Esophagus mucosa (tissue), 1 donor: ENCODE measurements around the gene ACOX3. TPM values are rescaled to one million over a fixed set of nuclear protein-coding genes. Genes with fewer than 3 reads are reported as not detected.

ENCODE experiments used
- ATAC-seq: fragments of 200-7000 bp; cut with Tn5 transposase; one replicate; pipeline ENCODE4 v1.9.1; 2020
- total RNA-seq: library from RNA; stranded (reverse); gene quantifications from one replicate; pipeline ENCODE4 v1.2.4, GENCODE V29; 2023
- donor health status: DM: yes; HTN: yes; CAD: no.

ACOX3 gene
- total RNA-seq, 1 donor from 2014 or later, result 48.0 TPM

DNA sequence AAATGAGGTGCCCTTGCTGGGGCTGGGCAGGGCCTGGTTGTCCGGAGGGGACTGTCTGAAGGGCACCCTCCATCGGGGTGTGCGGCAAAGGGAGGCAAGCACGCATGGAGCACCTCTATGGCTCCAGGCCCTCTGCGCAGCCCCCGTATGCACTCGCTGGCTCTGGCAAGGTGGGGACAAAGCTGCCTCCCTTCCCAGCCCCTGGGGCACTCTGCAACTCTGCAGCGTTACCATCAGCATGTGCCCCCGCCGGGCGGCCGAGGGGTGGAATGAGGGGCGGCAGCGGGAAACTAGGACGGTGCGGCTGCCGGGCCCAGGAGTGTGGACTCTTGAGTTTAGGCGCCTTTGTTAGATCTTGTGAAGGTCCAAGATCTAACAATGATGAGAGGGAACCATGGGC is 26.5 kb upstream of the ACOX3 start:
- no peak for ATAC-seq

GRCh38 chr4:8465615-8466611 is 25.4 kb upstream of the ACOX3 start:
- ATAC-seq, result no peak

DNA sequence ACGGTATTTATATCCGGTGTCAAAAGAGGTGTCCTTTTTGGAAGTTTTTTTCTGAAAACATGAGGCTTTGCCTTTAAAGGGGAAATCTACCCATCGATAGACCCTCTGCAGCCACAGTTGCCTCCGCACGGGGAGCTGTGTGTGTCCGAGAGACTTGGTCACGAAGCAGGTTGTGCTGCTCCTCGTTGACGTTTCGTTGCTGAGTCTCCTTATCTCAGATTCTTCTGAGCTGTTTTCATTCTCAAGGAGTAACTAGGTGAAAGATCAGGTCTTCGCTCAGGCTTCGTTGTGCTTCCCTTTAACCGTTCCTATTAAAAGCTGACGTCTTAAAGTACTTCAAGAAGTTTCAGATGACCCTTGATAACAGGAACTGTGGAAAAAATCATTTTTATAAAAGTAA is 23.9 kb upstream of the ACOX3 start:
- ATAC-seq, result no peak

DNA sequence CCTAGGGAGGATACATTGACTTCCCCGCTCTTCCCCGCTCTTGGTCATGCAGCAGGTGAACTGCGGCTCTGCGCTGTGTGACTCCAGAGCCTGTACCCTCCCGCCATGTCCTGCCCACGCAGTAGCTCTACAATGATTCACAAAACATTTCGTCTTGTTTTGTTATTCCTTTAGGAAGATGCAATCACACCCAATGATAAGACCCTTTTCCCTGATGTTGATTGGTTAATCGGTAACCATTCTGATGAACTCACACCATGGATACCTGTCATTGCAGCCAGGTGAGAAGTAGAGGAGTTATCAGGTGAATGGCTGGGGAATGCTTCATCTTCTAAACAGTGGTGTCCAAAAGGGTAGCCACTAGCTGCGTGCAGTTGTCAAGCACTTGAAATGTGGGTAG is 23.3 kb upstream of the ACOX3 start:
- ATAC-seq, result no peak

GRCh38 chr4:8461616-8462015 is 21.1 kb upstream of the ACOX3 start:
- ATAC-seq, result no peak

DNA sequence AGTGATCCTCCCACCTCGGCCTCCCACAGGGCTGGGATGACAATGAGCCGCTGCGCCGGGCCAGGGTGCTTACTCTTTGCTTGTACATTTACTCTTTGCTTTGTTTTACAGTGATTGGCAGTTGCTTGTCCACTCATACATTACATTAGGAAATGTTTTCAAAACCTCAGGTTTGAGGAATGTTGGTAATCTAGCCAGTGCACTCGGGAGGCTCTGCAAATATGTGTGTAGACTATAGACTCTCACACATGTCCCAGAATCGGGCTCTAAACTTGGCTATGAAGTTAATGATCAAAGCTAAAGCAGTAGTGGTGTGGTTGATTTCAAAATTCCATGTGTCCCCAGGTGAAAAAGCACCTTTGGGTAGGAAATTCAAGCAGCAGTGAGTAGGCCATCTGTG is 20.6 kb upstream of the ACOX3 start:
- ATAC-seq, result no peak

DNA sequence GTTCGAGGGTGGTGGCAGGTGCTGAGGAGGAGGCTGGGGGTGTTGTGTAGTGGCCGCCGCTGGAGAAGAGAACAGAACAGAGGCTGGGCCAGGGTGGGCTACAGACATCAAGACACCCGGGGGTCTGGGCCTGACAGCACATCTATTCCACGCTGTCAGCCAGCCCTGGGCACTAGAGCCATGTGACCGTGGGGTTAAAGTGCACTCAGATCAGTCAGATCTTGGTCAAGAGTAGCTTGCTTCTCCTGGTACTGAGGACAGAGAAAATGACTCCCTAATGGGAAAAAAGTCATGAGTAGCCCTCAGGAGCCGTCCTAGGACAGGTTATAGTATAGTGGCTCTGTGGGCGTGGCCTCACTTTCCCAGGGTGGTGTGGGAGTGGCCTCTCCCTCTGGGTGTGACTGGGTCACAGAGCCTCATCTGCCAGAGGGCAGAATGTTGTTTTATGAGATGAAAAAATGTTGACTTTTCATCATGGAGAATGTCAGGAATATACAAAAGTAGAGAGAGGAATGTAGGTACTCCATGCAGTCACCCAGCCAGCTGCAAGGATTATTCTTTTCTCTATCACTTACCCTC is 19.4 kb upstream of the ACOX3 start:
- ATAC-seq, result peak; percentile 85

GRCh38 chr4:8457646-8458252 is 17.2 kb upstream of the ACOX3 start:
- ATAC-seq, result no peak

DNA sequence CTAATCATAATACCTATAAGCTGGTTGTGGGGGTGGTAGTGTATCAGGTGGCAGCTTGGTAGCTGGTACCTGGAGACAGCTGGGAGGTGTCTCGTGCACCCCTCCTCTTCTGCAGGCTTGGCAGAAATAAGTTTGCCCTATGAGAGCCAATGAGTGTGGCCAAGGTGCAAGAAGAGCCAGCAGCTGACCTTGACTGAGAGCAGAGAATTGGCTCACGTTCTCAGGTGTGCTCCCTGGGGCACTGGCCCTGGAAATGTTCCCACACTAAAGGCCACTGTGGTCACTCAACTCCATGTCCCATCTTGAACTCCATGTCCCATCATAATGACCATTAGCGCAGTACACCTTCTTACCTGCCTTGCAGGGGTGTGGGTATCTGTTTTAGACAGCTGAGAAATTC is 13.4 kb upstream of the ACOX3 start:
- no peak for ATAC-seq

GRCh38 chr4:8451440-8452182 is 11.1 kb upstream of the ACOX3 start:
- peak; percentile 93 for ATAC-seq

DNA sequence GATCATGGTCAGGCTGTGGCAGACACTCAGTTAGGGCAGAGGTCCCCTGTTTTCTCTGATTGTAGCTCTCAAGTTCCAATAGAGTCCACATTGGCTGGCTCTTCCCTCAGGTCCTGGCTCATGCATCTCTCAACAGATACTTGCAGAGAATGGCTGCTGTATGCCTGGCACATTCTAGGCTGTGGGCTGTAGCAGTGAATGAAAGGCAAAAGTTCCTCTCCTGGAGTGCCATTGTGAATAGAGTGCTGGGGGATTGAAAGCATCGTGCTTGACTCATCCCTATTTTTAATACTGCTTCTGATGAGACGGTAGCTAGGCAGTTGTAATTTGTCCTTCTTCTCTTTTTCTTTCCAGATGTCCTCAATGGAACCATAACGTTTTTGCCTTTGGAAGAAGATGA is 5.6 kb upstream of the ACOX3 start:
- ATAC-seq, result no peak

- no peak for ATAC-seq
Observed at GRCh38 chr4:8443801-8444200, 3.3 kb upstream of the ACOX3 start.

- no peak for ATAC-seq
Observed at GRCh38 chr4:8442596-8443358, 2.3 kb upstream of the ACOX3 start.

GRCh38 chr4:8441499-8442091 is 1.1 kb upstream of the ACOX3 start:
- ATAC-seq, result peak; percentile 1

DNA sequence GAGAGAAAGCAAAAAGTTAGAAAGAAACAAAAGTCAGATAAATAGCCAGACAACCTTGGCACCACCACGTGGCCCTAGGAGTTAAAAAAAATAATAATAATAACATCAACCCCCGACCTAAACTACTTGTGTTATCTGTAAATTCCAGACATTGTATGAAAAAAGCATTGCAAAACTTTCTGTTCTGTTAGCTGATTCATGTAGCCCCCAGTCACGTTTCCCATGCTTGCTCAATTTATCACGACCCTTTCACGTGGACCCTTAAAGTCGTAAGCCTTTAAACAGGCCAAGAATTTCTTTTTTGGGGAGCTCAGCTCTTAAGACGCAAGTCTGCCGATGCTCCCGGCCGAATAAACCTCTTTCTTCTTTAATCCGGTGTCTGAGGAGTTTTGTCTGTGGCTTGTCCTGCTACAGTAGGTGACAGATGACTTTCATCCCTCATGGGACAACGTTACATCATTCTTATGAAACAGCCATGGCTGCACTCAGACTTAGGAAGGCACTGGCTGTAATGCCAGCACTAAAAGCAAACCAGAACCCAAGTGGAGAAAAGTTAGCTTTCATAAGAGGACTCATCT is 520 bp downstream of the ACOX3 start:
- peak; percentile 48 for ATAC-seq

- no peak for ATAC-seq
Observed at GRCh38 chr4:8439168-8439567, 1.4 kb downstream of the ACOX3 start.

GRCh38 chr4:8438743-8439142 is 1.8 kb downstream of the ACOX3 start:
- no peak for ATAC-seq

DNA sequence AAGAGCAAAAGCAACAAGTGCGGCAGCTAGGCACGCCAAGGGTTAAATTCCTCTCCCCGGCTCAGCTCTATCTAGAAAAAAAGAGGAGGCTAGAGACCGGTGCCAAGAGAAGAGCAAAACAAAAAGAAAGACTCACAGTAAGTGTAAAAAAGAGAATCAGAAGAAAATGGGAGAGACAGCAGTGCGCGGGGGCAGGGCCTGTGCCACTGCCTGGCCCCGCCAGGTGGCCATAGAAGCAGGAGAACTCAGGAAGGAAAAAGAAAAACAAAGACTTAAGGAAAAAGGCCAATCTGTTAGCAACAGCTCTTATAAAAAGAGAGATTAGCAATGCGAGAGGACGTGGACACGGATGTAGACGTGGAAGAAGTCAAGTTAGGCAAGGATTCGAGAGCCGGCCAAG is 3.2 kb downstream of the ACOX3 start:
- ATAC-seq, result no peak

DNA sequence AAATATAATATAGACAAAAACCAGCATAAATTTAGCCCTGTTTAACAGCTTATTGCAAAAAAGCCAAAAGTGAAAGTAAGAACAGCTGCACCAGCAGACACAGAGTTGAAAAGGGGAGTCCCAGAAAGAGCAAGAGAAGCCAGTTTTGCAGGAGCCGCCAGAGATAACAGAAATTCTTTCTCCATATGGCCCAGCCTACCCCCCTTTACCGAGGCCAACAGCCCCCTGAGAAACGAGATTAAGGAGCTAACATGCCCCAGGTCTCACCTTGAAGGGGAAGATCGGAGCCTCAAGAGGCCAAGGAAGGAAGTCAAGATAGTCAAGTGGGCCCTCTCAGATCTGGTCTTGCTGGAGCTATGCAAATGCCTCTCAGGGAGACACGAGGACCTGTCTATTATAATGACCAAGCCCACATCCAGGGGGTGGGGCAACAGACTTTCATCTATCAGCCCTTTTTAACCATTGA is 4.8 kb downstream of the ACOX3 start:
- ATAC-seq, result no peak

GRCh38 chr4:8434251-8435073 is 6.1 kb downstream of the ACOX3 start:
- ATAC-seq, result peak; percentile 51
